M059J (cell line): ENCODE data around the gene DESI2. TPM values are rescaled to one million over a fixed set of nuclear protein-coding genes. Genes with fewer than 3 reads are reported as not detected.
A peak's percentile ranks its signal among the peaks of the same experiment; 100 is the strongest.
"Not testable (repeated sequence)": the region's sequence is repeated elsewhere in the genome, so short reads cannot be mapped to it uniquely, and the experiment has no call there.

Experiments used
- DNase-seq: peaks from one replicate; pipeline ENCODE4 v3.0.0-alpha.2; 2012; ENCODE audit warnings: low read depth
- total RNA-seq: library from RNA; depleted of rRNA; stranded (reverse); fragments of >200 nt; shearing (Covaris generic); gene quantifications from 2 replicates; pipeline ENCODE4 v1.2.3, GENCODE V29; 2014

Gene DESI2
- total RNA-seq, 1 experiment from 2014 or later: 59.0 TPM

DNA sequence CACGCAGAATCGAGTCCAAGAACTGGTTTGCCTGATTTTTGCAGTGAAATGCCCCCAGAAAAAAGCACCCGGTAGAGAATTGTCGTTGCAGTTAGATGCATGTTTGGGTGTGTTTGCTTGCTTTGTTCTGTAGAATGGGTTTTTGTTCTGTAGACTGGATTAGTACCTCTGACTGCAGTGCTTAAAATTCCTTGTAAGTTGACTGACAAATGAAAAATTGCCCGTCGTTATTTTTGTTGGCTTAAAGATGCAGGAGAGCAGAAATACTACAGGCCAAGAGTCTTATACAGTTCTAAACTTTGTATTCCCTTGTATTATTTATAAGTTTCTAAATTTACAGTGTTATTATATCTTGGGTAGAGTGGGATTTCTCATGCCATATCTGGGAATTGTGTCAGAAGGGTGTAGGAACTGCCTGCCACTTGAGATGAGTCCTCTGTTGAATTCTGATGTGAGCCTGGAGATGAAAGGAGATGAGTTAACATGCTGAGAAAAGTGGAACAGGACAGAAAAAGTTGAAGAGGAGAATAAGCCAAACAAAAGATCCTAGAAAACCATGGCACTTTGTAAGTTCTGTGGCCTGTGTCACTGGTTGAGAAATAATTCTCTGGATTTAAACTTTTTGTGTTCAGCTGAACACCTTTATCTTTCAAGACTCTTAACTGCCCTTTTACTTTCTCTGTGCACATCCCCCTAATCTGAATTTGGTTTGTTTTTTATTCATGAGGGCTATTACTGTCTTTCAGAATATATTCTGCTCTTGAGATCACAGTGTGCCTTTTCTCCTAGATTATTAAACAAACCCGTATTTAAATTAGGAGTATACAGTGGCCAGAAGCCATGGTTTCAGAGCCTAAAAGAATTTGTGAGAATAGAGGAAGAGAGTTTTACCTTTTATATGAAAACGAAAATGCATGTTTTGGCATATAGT, 1.4 kb downstream of the DESI2 start:
- peak; percentile 17 for DNase-seq

DNA sequence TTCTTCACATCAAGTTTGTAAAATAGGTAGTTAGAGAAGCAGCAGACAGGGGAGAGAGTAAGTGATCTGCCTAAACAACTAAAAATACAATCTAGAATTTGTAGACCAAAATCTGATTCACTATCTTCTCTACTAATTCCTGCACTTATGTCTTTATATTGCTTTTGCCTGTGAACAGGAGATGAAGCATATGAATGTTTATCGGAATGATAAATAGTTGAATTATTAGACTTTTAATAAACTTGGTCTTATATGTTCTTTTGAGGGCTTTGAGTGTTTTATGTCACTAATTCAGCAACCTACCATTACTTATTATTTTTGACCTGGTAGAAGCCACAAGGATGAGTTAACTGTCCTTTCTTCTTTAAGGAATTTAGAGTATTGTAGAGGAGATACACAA, 2.3 kb downstream of the DESI2 start:
- DNase-seq: no peak

DNA sequence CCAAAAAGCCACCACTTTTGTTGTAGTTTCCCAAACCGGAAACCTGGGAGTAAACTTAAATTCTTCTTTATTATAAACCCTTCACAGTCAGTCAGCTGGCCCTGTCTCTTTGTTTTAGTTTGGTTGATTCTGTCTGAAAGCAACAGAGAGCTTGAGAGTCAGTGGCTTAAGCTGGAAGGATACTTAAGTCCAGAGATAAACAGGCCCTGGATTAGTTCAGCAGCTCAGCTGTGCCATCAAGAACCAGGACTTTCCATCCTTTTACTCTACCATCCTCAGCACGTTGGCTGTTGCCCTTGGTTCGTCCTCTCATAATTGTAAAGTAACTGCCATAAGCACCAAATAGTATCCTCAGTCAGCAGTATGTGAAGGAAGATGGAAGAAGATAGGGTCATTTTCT, 4.5 kb downstream of the DESI2 start:
- DNase-seq: no peak

GRCh38 chr1:244659694-244660093, 6.8 kb downstream of the DESI2 start:
- no peak for DNase-seq

DNA sequence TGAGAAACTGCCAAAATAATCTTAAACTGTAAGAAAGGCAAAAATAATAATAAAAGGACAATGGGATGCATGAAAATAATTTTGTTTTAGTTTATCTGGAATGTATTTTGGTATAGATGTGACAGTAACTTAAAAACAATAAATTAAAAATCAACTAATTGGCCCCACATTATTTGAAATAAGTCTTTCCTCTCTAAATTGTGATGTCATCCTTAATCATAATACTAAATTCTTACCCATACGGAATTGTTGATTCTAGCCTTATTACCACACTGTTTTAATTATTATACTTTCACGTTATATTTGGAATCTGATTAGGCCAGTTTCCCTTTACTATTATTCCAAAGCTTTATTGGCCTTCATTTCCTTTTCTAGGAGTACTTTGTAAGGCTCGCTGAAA, 7.7 kb downstream of the DESI2 start:
- DNase-seq: no peak

- DNase-seq: not testable (repeated sequence)
These were observed 8.8 kb downstream of the DESI2 start for GRCh38 chr1:244661569-244662312.

- no peak for DNase-seq
These were observed 9.7 kb downstream of the DESI2 start for GRCh38 chr1:244662599-244662998.

DNA sequence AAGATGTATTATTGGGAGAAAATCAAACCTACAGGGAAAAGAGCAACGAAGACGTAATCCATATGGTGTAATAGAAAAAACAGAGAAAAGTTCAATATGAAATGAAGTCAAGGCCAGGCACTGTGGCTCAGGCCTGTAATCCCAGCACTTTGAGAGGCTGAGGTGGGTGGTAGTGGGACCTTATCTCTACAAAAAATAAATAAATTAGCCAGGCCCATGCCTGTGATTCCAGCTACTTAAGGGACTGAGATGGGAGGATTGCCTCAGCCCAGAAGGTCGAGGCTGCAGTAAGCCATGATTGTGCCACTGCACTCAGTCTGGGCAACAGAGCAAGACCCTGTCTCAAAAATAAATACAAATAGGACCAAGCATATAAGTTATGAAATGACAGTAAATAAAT, 11.4 kb downstream of the DESI2 start:
- DNase-seq: no peak

- DNase-seq: peak; percentile 28
These were observed 12.9 kb downstream of the DESI2 start for GRCh38 chr1:244665771-244666217.

- not testable (repeated sequence) for DNase-seq
These were observed 13.9 kb downstream of the DESI2 start for GRCh38 chr1:244666672-244667418.

GRCh38 chr1:244667797-244668196, 14.9 kb downstream of the DESI2 start:
- DNase-seq: no peak

- no peak for DNase-seq
These were observed 20.2 kb downstream of the DESI2 start for GRCh38 chr1:244672946-244673682.

DNA sequence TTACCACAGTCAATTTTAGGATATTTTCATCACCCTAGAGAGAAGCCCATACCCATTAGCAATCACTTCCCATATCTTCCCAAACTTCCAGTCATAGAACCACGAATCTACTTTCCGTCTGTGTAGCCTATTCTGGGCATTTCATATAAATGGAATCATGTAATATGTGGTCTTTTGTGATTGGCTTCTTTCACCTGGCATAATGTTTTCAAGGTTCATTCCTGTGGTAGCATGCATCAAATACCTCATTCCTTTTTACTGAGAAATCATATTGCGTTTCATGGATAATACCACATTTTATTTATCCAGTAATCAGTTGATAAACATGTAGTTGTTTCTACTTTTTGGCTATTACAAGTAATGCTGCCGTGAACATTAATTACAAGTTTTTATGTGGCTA, 21.5 kb downstream of the DESI2 start:
- peak; percentile 45 for DNase-seq

- no peak for DNase-seq
These were observed 22.2 kb downstream of the DESI2 start for GRCh38 chr1:244675167-244675566.

- DNase-seq: no peak
These were observed 25.8 kb downstream of the DESI2 start for GRCh38 chr1:244678697-244679096.

- DNase-seq: no peak
These were observed 27.7 kb downstream of the DESI2 start for GRCh38 chr1:244680667-244681066.

GRCh38 chr1:244682087-244682486, 29.2 kb downstream of the DESI2 start:
- DNase-seq: not testable (repeated sequence)

DNA sequence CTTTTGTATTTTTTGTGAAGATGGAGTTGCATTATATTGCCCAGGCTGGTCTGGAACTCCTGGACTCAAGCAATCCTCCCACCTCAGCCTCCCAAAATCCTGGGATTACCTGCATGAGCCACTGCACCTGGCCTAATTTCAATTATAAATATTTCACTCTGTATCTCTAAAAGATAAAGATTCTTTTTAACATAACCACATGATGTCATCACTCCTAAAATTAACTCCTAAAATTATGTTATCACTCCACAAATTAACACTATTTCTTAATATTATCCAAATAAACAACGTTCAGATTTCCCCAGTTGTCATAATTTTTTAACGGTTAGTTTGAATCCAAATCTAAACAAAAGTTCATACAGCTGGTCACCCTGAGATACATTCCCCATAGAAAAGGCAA, 43.0 kb downstream of the DESI2 start:
- no peak for DNase-seq

GRCh38 chr1:244699741-244700140, 46.8 kb downstream of the DESI2 start:
- no peak for DNase-seq

GRCh38 chr1:244700808-244701207, 47.9 kb downstream of the DESI2 start:
- no peak for DNase-seq

DNA sequence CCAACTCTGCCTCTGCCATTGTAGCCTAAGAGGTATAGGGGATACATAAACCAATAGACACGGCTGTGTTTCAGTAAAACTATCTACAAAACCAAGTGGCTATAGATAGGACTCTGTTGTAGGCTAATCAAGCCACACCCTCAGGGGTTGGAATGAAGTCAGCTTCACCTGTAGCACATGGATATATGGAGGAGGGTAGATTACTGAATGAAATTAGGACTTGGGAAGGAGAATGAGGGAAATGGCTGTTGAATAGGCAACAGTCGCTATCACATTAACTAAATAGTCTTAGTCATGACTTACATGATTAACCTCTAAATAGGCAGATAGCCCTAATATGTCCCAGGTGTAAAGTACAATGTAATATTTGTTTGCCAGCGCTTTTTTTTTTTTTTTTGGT, 49.7 kb downstream of the DESI2 start:
- no peak for DNase-seq
